HepG2 (cell line): Measurements from ENCODE around the gene SEC16A. TPM values are rescaled to one million over a fixed set of nuclear protein-coding genes. Genes with fewer than 3 reads are reported as not detected.

ENCODE experiments used
- ATAC-seq: fragments of 200-7000 bp; cut with Tn5 transposase; 3 replicates; pipeline ENCODE4 v1.9.1; 2020; ENCODE audit warnings: mild to moderate bottlenecking, moderate library complexity
- BruUV-seq: library from RNA; stranded (reverse); fragments of 400-500 nt; replicated peaks from 2 replicates; lab custom pipeline; 2021; lab: Mats Ljungman, UMichigan
- CTCF ChIA-PET: fragments of 300-600 bp; formaldehyde crosslinking; extraction: SDS; loops from one replicate; lab custom pipeline; 2021; ENCODE audit warnings: low total read pairs, inconsistent platforms, low intra/inter-chr PET ratio; lab: Yijun Ruan, JAX
- POLR2A ChIA-PET: fragments of 350-600 bp; sonication (Branson Sonifier 250); formaldehyde crosslinking; loops from one replicate; lab custom pipeline; 2020; ENCODE audit warnings: antibody characterized with exemption, inconsistent platforms; lab: Yijun Ruan, JAX
- DNase-seq: peaks from one replicate; pipeline ENCODE4 v3.0.0-alpha.2; 2015; ENCODE audit warnings: low spot score
- FAIRE-seq: peaks from 3 replicates; lab custom pipeline; 2011; peaks lifted over from hg19 to GRCh38; lab: Jason Lieb, UNC
- H2AFZ ChIP-seq: one replicate; pipeline ENCODE4 v1.6.1; 2011; ENCODE audit warnings: low read length, inconsistent platforms
- H3K27ac ChIP-seq: fragments of 300-600 bp; 3 replicates; pipeline ENCODE4 v1.8.0; 2011; ENCODE audit warnings: mixed run types, mild to moderate bottlenecking, mixed read lengths, low read length, inconsistent platforms; ENCODE audit not compliant: insufficient read depth; ENCODE audit errors: extremely low read length
- H3K27me3 ChIP-seq, 2 experiments: fragments of 200-600 bp in 1 of 2; 2 replicates in 1 of 2; 3 replicates in 1 of 2; pipeline versions ENCODE4 v1.6.0 to v1.8.0; 2011; ENCODE audit warnings: low read length in 2 of 2, mild to moderate bottlenecking in 2 of 2, moderate library complexity in 2 of 2, inconsistent platforms in 1 of 2; ENCODE audit not compliant: insufficient read depth in 2 of 2, control insufficient read depth in 1 of 2
- H3K36me3 ChIP-seq, 2 experiments: fragments of 200-600 bp in 1 of 2; replicated peaks in 1 of 2; 2 replicates in 1 of 2; 3 replicates in 1 of 2; pipeline versions ENCODE4 v1.5.1 to v1.8.0; 2011; ENCODE audit warnings: low read length in 2 of 2, inconsistent platforms in 1 of 2; ENCODE audit not compliant: insufficient read depth in 2 of 2, control insufficient read depth in 1 of 2
- H3K4me1 ChIP-seq: 2 replicates; pipeline ENCODE4 v1.5.1; 2012; ENCODE audit warnings: low read length, inconsistent platforms; ENCODE audit not compliant: insufficient read depth
- H3K4me2 ChIP-seq: 2 replicates; pipeline ENCODE4 v1.6.0; 2011; ENCODE audit warnings: low read depth, low read length, inconsistent platforms
- H3K4me3 ChIP-seq, 3 experiments: fragments of 200-600 bp in 1 of 3; sonication (generic), shearing (Covaris generic) in 1 of 3; replicated peaks in 1 of 3; 2 replicates each; pipeline ENCODE4 v1.5.1; 2011 to 2016; ENCODE audit warnings: low read length in 3 of 3, inconsistent platforms in 2 of 3, low read depth in 2 of 3, mild to moderate bottlenecking in 2 of 3, control low read depth in 1 of 3, mixed read lengths in 1 of 3; ENCODE audit not compliant: insufficient read depth in 1 of 3
- H3K79me2 ChIP-seq: one replicate; pipeline ENCODE4 v1.6.1; 2011; ENCODE audit warnings: low read length, inconsistent platforms; ENCODE audit not compliant: insufficient read depth
- H3K9ac ChIP-seq: 2 replicates; pipeline ENCODE4 v1.6.0; 2011; ENCODE audit warnings: mild to moderate bottlenecking, low read depth, low read length, inconsistent platforms; ENCODE audit not compliant: insufficient read depth
- H3K9me3 ChIP-seq: 2 replicates; pipeline ENCODE4 v1.5.1; 2012; ENCODE audit warnings: mild to moderate bottlenecking, low read length
- H4K20me1 ChIP-seq: 2 replicates; pipeline ENCODE4 v1.6.0; 2011; ENCODE audit warnings: inconsistent platforms, mild to moderate bottlenecking, low read length, moderate library complexity; ENCODE audit not compliant: insufficient read depth
- ARID3A ChIP-seq: IDR thresholded peaks from 2 replicates; pipeline ENCODE4 v1.6.1; 2012; ENCODE audit warnings: low read depth, low read length, improper control_type of control experiment
- EHMT2 ChIP-seq: fragments of 200-600 bp; sonication (generic); IDR thresholded peaks from 2 replicates; pipeline ENCODE4 v1.7.0; 2017; ENCODE audit warnings: antibody characterized with exemption, low read depth, low read length, borderline replicate concordance
- MNT ChIP-seq: fragments of 450-650 bp; IDR thresholded peaks from 2 replicates; pipeline ENCODE4 v1.6.1; 2016
- MTERF4 ChIP-seq: sonication (generic); formaldehyde crosslinking; IDR thresholded peaks from 2 replicates; pipeline ENCODE4 v1.8.0; 2023; ENCODE audit warnings: mild to moderate bottlenecking, missing genetic modification reagents
- PAX8 ChIP-seq: sonication (generic); formaldehyde crosslinking; IDR thresholded peaks from 2 replicates; pipeline ENCODE4 v1.8.0; 2022; ENCODE audit warnings: mild to moderate bottlenecking, missing genetic modification reagents, borderline replicate concordance
- SCMH1 ChIP-seq: sonication (generic); formaldehyde crosslinking; IDR thresholded peaks from 2 replicates; pipeline ENCODE4 v1.9.0; 2021; ENCODE audit warnings: missing genetic modification reagents, mild to moderate bottlenecking, borderline replicate concordance
- SIX4 ChIP-seq: sonication (generic); formaldehyde crosslinking; IDR thresholded peaks from 2 replicates; pipeline ENCODE4 v1.4.0; 2020; ENCODE audit warnings: missing genetic modification reagents
- STAG1 ChIP-seq: sonication (generic); formaldehyde crosslinking; IDR thresholded peaks from 2 replicates; pipeline ENCODE4 v1.4.0; 2020; ENCODE audit warnings: missing genetic modification reagents
- ZBTB8A ChIP-seq: sonication (generic); formaldehyde crosslinking; IDR thresholded peaks from 2 replicates; pipeline ENCODE4 v1.4.0; 2020; ENCODE audit warnings: mild to moderate bottlenecking, low read depth, missing genetic modification reagents, borderline replicate concordance
- ZKSCAN5 ChIP-seq: sonication (generic); formaldehyde crosslinking; IDR thresholded peaks from 2 replicates; pipeline ENCODE4 v1.5.1; 2020; ENCODE audit warnings: mild to moderate bottlenecking, missing genetic modification reagents
- ZNF136 ChIP-seq: sonication (generic); formaldehyde crosslinking; IDR thresholded peaks from 2 replicates; pipeline ENCODE4 v1.8.1; 2022; ENCODE audit warnings: low read depth, mild to moderate bottlenecking, moderate library complexity, missing genetic modification reagents
- ZNF333 ChIP-seq: sonication (generic); formaldehyde crosslinking; IDR thresholded peaks from 2 replicates; pipeline ENCODE4 v1.4.0; 2020; ENCODE audit warnings: mild to moderate bottlenecking, missing genetic modification reagents, borderline replicate concordance
- ZNF598 ChIP-seq: sonication (generic); formaldehyde crosslinking; IDR thresholded peaks from 2 replicates; pipeline ENCODE4 v1.5.1; 2020; ENCODE audit warnings: mild to moderate bottlenecking, missing genetic modification reagents, borderline replicate concordance
- ZNF646 ChIP-seq: sonication (generic); formaldehyde crosslinking; IDR thresholded peaks from 2 replicates; pipeline ENCODE4 v1.9.0; 2021; ENCODE audit warnings: mild to moderate bottlenecking, missing genetic modification reagents
- WGBS: methylation state at CpG from one replicate; pipeline ENCODE4 v1.1.6; 2017; ENCODE audit warnings: low lambda C conversion rate; 5-methylcytosine and 5-hydroxymethylcytosine counted together
- in situ Hi-C: cut with HindIII; loops from 2 replicates; pipeline ENCODE4 v1.10.0; 2017; ENCODE audit warnings: low pct_unique_long_range_greater_than_20kb; ENCODE audit not compliant: extremely low pct_ligation_motif_present
- intact Hi-C: fragments of 100-400 bp; cut with micrococcal nuclease; formaldehyde crosslinking; loops from one replicate; pipeline ENCODE4 v1.10.0; 2022; ENCODE audit not compliant: unreplicated experiment
- polyA plus RNA-seq, 8 experiments: library from polyadenylated mRNA; depleted of rRNA in 3 of 8; stranded (reverse) in 7 of 8; unstranded in 1 of 8; fragments of >200 nt; fragmentation: Illumina TruSeq in 4 of 8; extraction: Trizol in 4 of 8; gene quantifications; 2 replicates each; pipeline versions ENCODE4 v1.2.1 to v1.2.3, GENCODE V29; 2011 to 2016; ENCODE audit warnings: low read depth in 4 of 8, missing spikeins in 1 of 8, mixed read lengths in 1 of 8; ENCODE audit not compliant: insufficient read depth in 1 of 8
- total RNA-seq, 5 experiments: library from RNA; depleted of rRNA; stranded (reverse); fragments of >200 nt; fragmentation: Illumina TruSeq; extraction: Trizol; gene quantifications; 2 replicates each; pipeline ENCODE4 v1.2.3, GENCODE V29; 2016; ENCODE audit warnings: low read depth in 1 of 5

SEC16A gene
- total and polyA plus RNA-seq, 2 of the 13 experiments (the other 11 are each of a cell fraction or from before 2014, with no cell fraction given), result 15.9 to 18.9 TPM

- H3K4me3 ChIP-seq, result no peak overlapping the region
- ChIA-PET CTCF (no interaction called here), POLR2A (no interaction called here)
- H3K9me3 ChIP-seq, result no peaks in the 10 kb centered on the region
- H2AFZ ChIP-seq, result no peak overlapping the region
- no peak for DNase-seq
- no peaks in the 10 kb centered on the region for H3K27me3 ChIP-seq
- no peak for FAIRE-seq
- H3K9ac ChIP-seq, result no peak overlapping the region
- no peak overlapping the region for H3K27ac ChIP-seq
- no peaks in the 10 kb centered on the region for H3K79me2 ChIP-seq
- H4K20me1 ChIP-seq, result no peaks in the 10 kb centered on the region
- no peaks in the 10 kb centered on the region for H3K4me1 ChIP-seq
- no TSS peak for BruUV-seq
- no peak for ATAC-seq
- H3K4me2 ChIP-seq, result no peak overlapping the region
- intact Hi-C loops, result no loop called here
- WGBS, result 91% methylated on average over 25 of the region's 38 CpGs
- H3K36me3 ChIP-seq, result no peaks in the 10 kb centered on the region
- in situ Hi-C loops, result no loop called here
- TF ChIP-seq SCMH1 (CRISPR knock-in tag) (no peak), STAG1 (CRISPR knock-in tag) (no peak), ZNF333 (CRISPR knock-in tag) (no peak), EHMT2 (no peak), ZNF646 (CRISPR knock-in tag) (no peak), PAX8 (CRISPR knock-in tag) (no peak), ZKSCAN5 (no peak), ZBTB8A (CRISPR knock-in tag) (no peak), SIX4 (no peak), MTERF4 (CRISPR knock-in tag) (no peak), ARID3A (no peak), ZNF136 (CRISPR knock-in tag) (no peak), MNT (no peak), ZNF598 (CRISPR knock-in tag) (no peak)
Measured at GRCh38 chr9:136502196-136502595, 19.4 kb upstream of the SEC16A start.
